IMR-90 (cell line): ENCODE measurements around the gene PHF5A. TPM values are rescaled to one million over a fixed set of nuclear protein-coding genes. Genes with fewer than 3 reads are reported as not detected.

ENCODE experiments used
- ATAC-seq: fragments of 200-7000 bp; cut with Tn5 transposase; 2 replicates; pipeline ENCODE4 v1.9.1; 2020; ENCODE audit warnings: low read depth, mild to moderate bottlenecking, moderate library complexity
- BruUV-seq: library from RNA; stranded (reverse); fragments of 400-500 nt; replicated peaks from 2 replicates; lab custom pipeline; 2021; lab: Mats Ljungman, UMichigan
- CTCF ChIA-PET: fragments of 300-600 bp; formaldehyde crosslinking; extraction: SDS; loops from one replicate; lab custom pipeline; 2021; ENCODE audit warnings: antibody characterized with exemption; lab: Yijun Ruan, JAX
- POLR2A ChIA-PET: fragments of 300-600 bp; sonication (Branson Sonifier 250); formaldehyde crosslinking; loops from one replicate; lab custom pipeline; 2022; ENCODE audit warnings: antibody characterized with exemption; ENCODE audit not compliant: unreplicated experiment; lab: Charles Lee
- DNase-seq: peaks from one replicate; pipeline ENCODE4 v3.0.0; 2013
- H2AFZ ChIP-seq: replicated peaks from 2 replicates; pipeline ENCODE3; 2013; ENCODE audit warnings: low read length, mild to moderate bottlenecking; ENCODE audit not compliant: poor library complexity
- H2AK5ac ChIP-seq: 2 replicates; pipeline ENCODE4 v1.6.1; 2013; ENCODE audit warnings: low read depth, low read length, inconsistent platforms
- H2AK9ac ChIP-seq: replicated peaks from 2 replicates; pipeline ENCODE3; 2013; ENCODE audit warnings: mild to moderate bottlenecking, low read depth, low read length, moderate library complexity; ENCODE audit not compliant: poor library complexity
- H2BK120ac ChIP-seq: 2 replicates; pipeline ENCODE4 v1.6.1; 2013; ENCODE audit warnings: low read depth, low read length, inconsistent platforms
- H2BK15ac ChIP-seq: 3 replicates; pipeline ENCODE4 v1.6.1; 2013; ENCODE audit warnings: low read depth, low read length, inconsistent platforms
- H2BK20ac ChIP-seq: 2 replicates; pipeline ENCODE4 v1.6.1; 2013; ENCODE audit warnings: low read depth, mild to moderate bottlenecking, inconsistent platforms, low read length, moderate library complexity
- H2BK5ac ChIP-seq: 2 replicates; pipeline ENCODE4 v1.6.1; 2013; ENCODE audit warnings: mild to moderate bottlenecking, low read depth, low read length, inconsistent platforms; ENCODE audit not compliant: poor library complexity, severe bottlenecking
- H3K14ac ChIP-seq: replicated peaks from 2 replicates; pipeline ENCODE4 v1.6.1; 2013; ENCODE audit warnings: low read depth, low read length, inconsistent platforms
- H3K18ac ChIP-seq: 2 replicates; pipeline ENCODE4 v1.6.1; 2013; ENCODE audit warnings: low read depth, low read length, control low read depth
- H3K23ac ChIP-seq: 2 replicates; pipeline ENCODE4 v1.6.1; 2013; ENCODE audit warnings: low read depth, low read length, inconsistent platforms
- H3K27ac ChIP-seq: 2 replicates; pipeline ENCODE4 v1.5.1; 2013; ENCODE audit warnings: mild to moderate bottlenecking, control low read depth, low read length; ENCODE audit not compliant: insufficient read depth
- H3K27me3 ChIP-seq: 2 replicates; pipeline ENCODE4 v1.6.1; 2013; ENCODE audit warnings: low read length; ENCODE audit not compliant: control insufficient read depth, insufficient read depth
- H3K36me3 ChIP-seq: 2 replicates; pipeline ENCODE4 v1.6.1; 2013; ENCODE audit warnings: low read length, mixed read lengths; ENCODE audit not compliant: control insufficient read depth, insufficient read depth
- H3K4ac ChIP-seq: 2 replicates; pipeline ENCODE4 v1.6.1; 2013; ENCODE audit warnings: low read depth, low read length, inconsistent platforms
- H3K4me1 ChIP-seq: 2 replicates; pipeline ENCODE4 v1.6.1; 2013; ENCODE audit warnings: low read length, mixed read lengths; ENCODE audit not compliant: control insufficient read depth, insufficient read depth
- H3K4me2 ChIP-seq: 2 replicates; pipeline ENCODE4 v1.6.1; 2013; ENCODE audit warnings: low read depth, mild to moderate bottlenecking, control low read depth, low read length, moderate library complexity
- H3K4me3 ChIP-seq: 2 replicates; pipeline ENCODE4 v1.5.1; 2013; ENCODE audit warnings: low read depth, mild to moderate bottlenecking, control low read depth, low read length, moderate library complexity; ENCODE audit not compliant: insufficient read depth
- H3K56ac ChIP-seq: 2 replicates; pipeline ENCODE4 v1.6.1; 2013; ENCODE audit warnings: low read length, inconsistent platforms; ENCODE audit not compliant: insufficient read depth; ENCODE audit errors: extremely low read depth
- H3K79me1 ChIP-seq, 2 experiments: 2 replicates each; pipeline ENCODE4 v1.6.1; 2013; ENCODE audit warnings: low read length in 2 of 2, inconsistent platforms in 1 of 2, low read depth in 1 of 2
- H3K9ac ChIP-seq: 2 replicates; pipeline ENCODE4 v1.6.1; 2013; ENCODE audit warnings: low read depth, low read length, control low read depth
- H3K9me1 ChIP-seq: 2 replicates; pipeline ENCODE4 v1.6.1; 2013; ENCODE audit warnings: low read length, inconsistent platforms; ENCODE audit not compliant: insufficient read depth
- H3K9me3 ChIP-seq: 2 replicates; pipeline ENCODE4 v1.6.1; 2013; ENCODE audit warnings: low read length; ENCODE audit not compliant: control insufficient read depth, insufficient read depth
- H4K20me1 ChIP-seq: 2 replicates; pipeline ENCODE4 v1.6.1; 2013; ENCODE audit warnings: low read length, inconsistent platforms; ENCODE audit not compliant: insufficient read depth
- H4K5ac ChIP-seq: 2 replicates; pipeline ENCODE4 v1.6.1; 2013; ENCODE audit warnings: mild to moderate bottlenecking, low read depth, low read length, control low read depth
- H4K8ac ChIP-seq, 2 experiments: 2 replicates each; pipeline ENCODE4 v1.6.1; 2013; ENCODE audit warnings: low read depth in 2 of 2, low read length in 2 of 2, control low read depth in 1 of 2, inconsistent platforms in 1 of 2
- H4K91ac ChIP-seq: 2 replicates; pipeline ENCODE4 v1.6.1; 2013; ENCODE audit warnings: low read depth, low read length, inconsistent platforms; ENCODE audit not compliant: insufficient read depth
- BHLHE40 ChIP-seq: fragments of 150-350 bp; IDR thresholded peaks from 2 replicates; pipeline ENCODE4 v1.6.1; 2016; ENCODE audit warnings: mild to moderate bottlenecking, low read depth, low read length
- CEBPB ChIP-seq: IDR thresholded peaks from 2 replicates; pipeline ENCODE4 v1.6.1; 2012; ENCODE audit warnings: low read depth, low read length, improper control_type of control experiment
- CHD1 ChIP-seq: IDR thresholded peaks from 2 replicates; pipeline ENCODE4 v1.6.1; 2012; ENCODE audit warnings: low read depth, low read length, improper control_type of control experiment
- CTCF ChIP-seq: conservative IDR thresholded peaks from 2 replicates; pipeline ENCODE4 v1.5.1; 2012; ENCODE audit warnings: mild to moderate bottlenecking, low read depth, low read length, improper control_type of control experiment
- ELK1 ChIP-seq: fragments of 150-350 bp; IDR thresholded peaks from 2 replicates; pipeline ENCODE4 v1.6.1; 2016; ENCODE audit warnings: low read depth, mild to moderate bottlenecking, low read length, moderate library complexity, borderline replicate concordance
- FOS ChIP-seq: fragments of 150-350 bp; IDR thresholded peaks from 2 replicates; pipeline ENCODE4 v1.6.1; 2016; ENCODE audit warnings: low read depth, low read length
- MAFK ChIP-seq: IDR thresholded peaks from 2 replicates; pipeline ENCODE4 v1.6.1; 2012; ENCODE audit warnings: low read depth, low read length, improper control_type of control experiment
- MAZ ChIP-seq: IDR thresholded peaks from 2 replicates; pipeline ENCODE4 v1.6.1; 2012; ENCODE audit warnings: low read depth, mild to moderate bottlenecking, low read length, improper control_type of control experiment, moderate library complexity, borderline replicate concordance
- MXI1 ChIP-seq: IDR thresholded peaks from 2 replicates; pipeline ENCODE4 v1.6.1; 2012; ENCODE audit warnings: low read depth, mild to moderate bottlenecking, low read length, moderate library complexity, borderline replicate concordance
- NFE2L2 ChIP-seq: fragments of 150-350 bp; IDR thresholded peaks from 2 replicates; pipeline ENCODE4 v1.6.1; 2016; ENCODE audit warnings: low read depth, mild to moderate bottlenecking, low read length
- POLR2A ChIP-seq: IDR thresholded peaks from 2 replicates; pipeline ENCODE4 v1.6.1; 2012; ENCODE audit warnings: mild to moderate bottlenecking, low read depth, low read length
- RAD21 ChIP-seq: IDR thresholded peaks from 2 replicates; pipeline ENCODE4 v1.6.1; 2012; ENCODE audit warnings: low read length, improper control_type of control experiment
- RCOR1 ChIP-seq: IDR thresholded peaks from 2 replicates; pipeline ENCODE4 v1.6.1; 2012; ENCODE audit warnings: mild to moderate bottlenecking, low read length, improper control_type of control experiment; ENCODE audit not compliant: insufficient replicate concordance
- RFX5 ChIP-seq: IDR thresholded peaks from 2 replicates; pipeline ENCODE4 v1.8.0; 2012; ENCODE audit warnings: low read depth, mild to moderate bottlenecking, low read length, moderate library complexity
- SMC3 ChIP-seq: fragments of 150-350 bp; IDR thresholded peaks from 2 replicates; pipeline ENCODE4 v1.6.1; 2016; ENCODE audit warnings: low read depth, mild to moderate bottlenecking, antibody characterized with exemption, low read length, moderate library complexity
- USF2 ChIP-seq: fragments of 150-350 bp; IDR thresholded peaks from 2 replicates; pipeline ENCODE4 v1.6.1; 2017; ENCODE audit warnings: mild to moderate bottlenecking, antibody characterized with exemption, low read length, low read depth
- WGBS, 2 experiments: methylation state at CpG; one replicate each; pipeline versions ENCODE4 v1.1.5 to v1.1.7; 2013; ENCODE audit warnings: missing lambda C conversion rate in 2 of 2; ENCODE audit not compliant: insufficient read length in 1 of 2; ENCODE audit errors: extremely low coverage in 2 of 2; 5-methylcytosine and 5-hydroxymethylcytosine counted together
- dilution Hi-C: fragments of 300-500 bp; cut with HindIII; formaldehyde crosslinking; loops from one replicate; pipeline ENCODE4 v1.14.3; 2018; ENCODE audit warnings: low sequenced_read_pairs; ENCODE audit not compliant: unreplicated experiment
- in situ Hi-C: fragments of 300-500 bp; cut with MboI; formaldehyde crosslinking; loops from 3 replicates; pipeline ENCODE4 v1.14.3; 2019; ENCODE audit warnings: low sequenced_read_pairs, inconsistent platforms, mixed read lengths
- intact Hi-C: fragments of 100-400 bp; cut with micrococcal nuclease; formaldehyde crosslinking; loops from 2 replicates; pipeline ENCODE4 v1.10.0; 2022
- polyA plus RNA-seq, 3 experiments: library from polyadenylated mRNA; depleted of rRNA; stranded (reverse); fragments of >200 nt; gene quantifications; 2 replicates each; pipeline ENCODE4 v1.2.3, GENCODE V29; 2012; ENCODE audit warnings: low replicate concordance in 1 of 3
- total RNA-seq: library from RNA; depleted of rRNA; stranded (reverse); fragments of >200 nt; gene quantifications from 2 replicates; pipeline ENCODE4 v1.2.3, GENCODE V29; 2012

PHF5A gene
- total and polyA plus RNA-seq, 2 of the 4 experiments (the other 2 are of a cell fraction) = 50.9 to 54.9 TPM

DNA sequence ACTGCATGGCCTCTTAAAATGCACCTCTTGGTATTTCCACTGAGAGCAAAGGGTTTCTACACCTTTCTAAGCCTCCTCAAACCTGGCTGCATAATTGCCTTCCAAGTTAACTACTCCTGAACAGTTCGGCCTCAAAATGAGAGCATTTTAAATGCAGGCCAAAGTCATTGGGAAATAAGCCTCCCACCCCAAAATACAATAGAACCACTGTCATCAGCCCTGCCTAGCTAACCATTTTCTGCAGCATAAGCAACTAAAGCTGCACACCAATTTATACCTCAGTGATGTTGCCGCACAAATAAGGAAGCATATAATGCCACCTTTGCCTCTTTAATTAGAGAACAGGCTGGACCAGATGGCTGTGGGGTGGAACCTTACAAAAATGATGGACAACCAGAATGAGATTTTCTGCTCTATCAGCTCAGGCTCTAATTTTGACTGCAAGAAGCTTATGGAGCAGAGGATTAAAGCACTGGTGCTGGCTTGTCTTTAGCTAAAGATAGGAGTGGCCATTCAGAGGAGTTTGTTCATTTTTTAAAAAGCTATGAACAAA, 26.2 kb downstream of the PHF5A start:
- H4K20me1 ChIP-seq = peaks cover 77% of the 10 kb centered on the region
- H3K9me1 ChIP-seq = 0 out of 2 replicates have a peak, but pooled peaks cover 3% of the 10 kb centered on the region
- no peak overlapping the region for H2BK5ac ChIP-seq
- no peak overlapping the region for H2AFZ ChIP-seq
- no peaks in the 10 kb centered on the region for H3K4me1 ChIP-seq
- H3K27me3 ChIP-seq = no peaks in the 10 kb centered on the region
- H2BK120ac ChIP-seq = no peak overlapping the region
- H3K23ac ChIP-seq = no peak overlapping the region
- no peak overlapping the region for H3K18ac ChIP-seq
- no peak overlapping the region for H3K4ac ChIP-seq
- CTCF ChIA-PET = no interaction called here
- no peak overlapping the region for H3K14ac ChIP-seq
- peaks cover 15 to 47% of the 10 kb centered on the region in 2 experiments for H3K79me1 ChIP-seq
- BruUV-seq = no TSS peak
- H3K4me3 ChIP-seq = no peak overlapping the region
- 100% methylated on average over 1 of the region's 2 CpGs; no CpG with 5 or more reads in 1 of the 2 experiments for WGBS, 2 experiments
- no peak overlapping the region for H2AK9ac ChIP-seq
- in situ Hi-C loops = no loop called here
- H3K9me3 ChIP-seq = no peaks in the 10 kb centered on the region
- TF ChIP-seq USF2 = no peak
- no peak for TF ChIP-seq POLR2A
- no peak for TF ChIP-seq CHD1
- TF ChIP-seq BHLHE40 = no peak
- no peak for TF ChIP-seq RAD21
- no peak for TF ChIP-seq CEBPB
- no peak for TF ChIP-seq MAZ
- TF ChIP-seq SMC3 = no peak
- TF ChIP-seq MXI1 = no peak
- TF ChIP-seq FOS = no peak
- no peak for TF ChIP-seq MAFK
- no peak for TF ChIP-seq NFE2L2
- no peak for TF ChIP-seq CTCF
- no peak for TF ChIP-seq ELK1
- no peak for TF ChIP-seq RFX5
- TF ChIP-seq RCOR1 = no peak
- no peak overlapping the region for H3K4me2 ChIP-seq
- intact Hi-C loops = no loop called here
- no peak overlapping the region for H4K5ac ChIP-seq
- POLR2A ChIA-PET = no interaction called here
- H4K91ac ChIP-seq = no peak overlapping the region
- H2BK15ac ChIP-seq = no peak overlapping the region
- no peak overlapping the region for H2AK5ac ChIP-seq
- H3K27ac ChIP-seq = no peak overlapping the region
- dilution Hi-C loops = no loop called here
- peaks cover 17% of the 10 kb centered on the region for H3K36me3 ChIP-seq
- H2BK20ac ChIP-seq = no peak overlapping the region
- ATAC-seq = no peak
- DNase-seq = no peak
- no peak overlapping the region for H3K9ac ChIP-seq
- no peak overlapping the region for H4K8ac ChIP-seq
- H3K56ac ChIP-seq = no peak overlapping the region
